Measurements from ENCODE around the gene TIPIN.

The TIPIN gene

GRCh38 chr15:66298803-66299251 lies 57.7 kb downstream of the TIPIN start:
- no peak for DNase-seq (ENCODE audit: low read depth)

GRCh38 chr15:66296186-66296585 lies 60.3 kb downstream of the TIPIN start:
- no peak for DNase-seq (ENCODE audit: low read depth)

GRCh38 chr15:66294932-66295235 lies 61.6 kb downstream of the TIPIN start:
- no peak for DNase-seq (ENCODE audit: low read depth)

GRCh38 chr15:66294157-66294931 lies 62.1 kb downstream of the TIPIN start:
- DNase-seq (ENCODE audit: low read depth), result peak; percentile 41

GRCh38 chr15:66293419-66294156 lies 62.9 kb downstream of the TIPIN start, which contains the start of gene DIS3L:
Gene DIS3L, plus strand, starts transcription at chr15:66293568. Its CDS starts 29 bp downstream, at chr15:66293597.
- no peak for DNase-seq (ENCODE audit: low read depth)

GRCh38 chr15:66292571-66293418 lies 63.7 kb downstream of the TIPIN start:
- no peak for DNase-seq (ENCODE audit: low read depth)

- DNase-seq (ENCODE audit: low read depth), result no peak
Measured at GRCh38 chr15:66291816-66292570, 64.5 kb downstream of the TIPIN start.

GRCh38 chr15:66290518-66290917 lies 66.0 kb downstream of the TIPIN start:
- DNase-seq (ENCODE audit: low read depth), result no peak

GRCh38 chr15:66290007-66290406 lies 66.5 kb downstream of the TIPIN start:
- DNase-seq (ENCODE audit: low read depth), result no peak

GRCh38 chr15:66288551-66289185 lies 67.8 kb downstream of the TIPIN start:
- DNase-seq (ENCODE audit: low read depth), result no peak

GRCh38 chr15:66288093-66288492 lies 68.4 kb downstream of the TIPIN start:
- DNase-seq (ENCODE audit: low read depth), result no peak

- no peak for DNase-seq (ENCODE audit: low read depth)
Measured at GRCh38 chr15:66287461-66288057, 68.9 kb downstream of the TIPIN start.
